GM19397 (cell line): ENCODE measurements around the gene CACNA1B.

ENCODE experiments used
- ATAC-seq: cut with Tn5 transposase; IDR thresholded peaks from one replicate; pipeline ENCODE4 v1.9.1; 2021; ENCODE audit warnings: mild to moderate bottlenecking, moderate library complexity; ENCODE audit not compliant: unreplicated experiment

CACNA1B gene

GRCh38 chr9:137978262-137978714 lies 100.7 kb downstream of the CACNA1B start:
- no peak for ATAC-seq

- no peak for ATAC-seq
These were observed 104.6 kb downstream of the CACNA1B start for GRCh38 chr9:137982200-137982599.

GRCh38 chr9:137984005-137984404 lies 106.4 kb downstream of the CACNA1B start:
- no peak for ATAC-seq

GRCh38 chr9:137984520-137985257 lies 107.1 kb downstream of the CACNA1B start:
- ATAC-seq, result no peak

GRCh38 chr9:137985637-137986071 lies 108.1 kb downstream of the CACNA1B start:
- ATAC-seq, result no peak

- ATAC-seq, result no peak
These were observed 108.9 kb downstream of the CACNA1B start for GRCh38 chr9:137986268-137987099.

- no peak for ATAC-seq
These were observed 109.9 kb downstream of the CACNA1B start for GRCh38 chr9:137987244-137988030.

- ATAC-seq, result no peak
These were observed 110.5 kb downstream of the CACNA1B start for GRCh38 chr9:137988051-137988450.

- ATAC-seq, result no peak
These were observed 111.1 kb downstream of the CACNA1B start for GRCh38 chr9:137988701-137989100.

- no peak for ATAC-seq
These were observed 111.6 kb downstream of the CACNA1B start for GRCh38 chr9:137989156-137989555.

- ATAC-seq, result no peak
These were observed 112.6 kb downstream of the CACNA1B start for GRCh38 chr9:137989999-137990715.

GRCh38 chr9:138003485-138004190 lies 126.1 kb downstream of the CACNA1B start:
- no peak for ATAC-seq

- no peak for ATAC-seq
These were observed 129.1 kb downstream of the CACNA1B start for GRCh38 chr9:138006576-138007233.

GRCh38 chr9:138007566-138007917 lies 130.0 kb downstream of the CACNA1B start:
- ATAC-seq, result no peak

- ATAC-seq, result no peak
These were observed 130.6 kb downstream of the CACNA1B start for GRCh38 chr9:138007918-138008841.

- no peak for ATAC-seq
These were observed 131.6 kb downstream of the CACNA1B start for GRCh38 chr9:138009016-138009802.

- no peak for ATAC-seq
These were observed 132.5 kb downstream of the CACNA1B start for GRCh38 chr9:138009803-138010690.
